ENCODE data around the gene CDT1. TPM values are rescaled to one million over a fixed set of nuclear protein-coding genes. Genes with fewer than 3 reads are reported as not detected.

CDT1 gene
- total RNA-seq, 4 donors from 2014 or later, result 0.31 to 2.5 (median 0.42) TPM; not detected in 1

DNA sequence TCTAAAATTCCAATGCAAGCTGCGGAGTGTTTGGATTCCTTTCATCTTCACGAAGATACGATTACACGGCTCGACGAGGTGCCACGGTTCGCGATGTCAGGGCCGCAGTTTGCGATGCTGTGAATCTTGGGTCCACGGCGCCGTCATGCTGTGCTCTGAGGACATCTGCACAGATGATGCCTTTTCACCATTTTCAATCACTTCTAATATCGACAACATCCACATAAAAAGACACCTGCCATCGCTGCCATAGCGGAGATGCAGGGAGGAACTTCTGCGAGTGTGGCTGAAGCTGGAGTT, 14.9 kb downstream of the CDT1 start:
- H3K9me3 ChIP-seq, result no peaks in the 10 kb centered on the region
- no peaks in the 10 kb centered on the region for H3K27me3 ChIP-seq
- H3K4me3 ChIP-seq, result no peak overlapping the region
- TF ChIP-seq POLR2A (IDR thresholded peaks at IDR 0.05), result no peak
- TF ChIP-seq, protein P1, sequence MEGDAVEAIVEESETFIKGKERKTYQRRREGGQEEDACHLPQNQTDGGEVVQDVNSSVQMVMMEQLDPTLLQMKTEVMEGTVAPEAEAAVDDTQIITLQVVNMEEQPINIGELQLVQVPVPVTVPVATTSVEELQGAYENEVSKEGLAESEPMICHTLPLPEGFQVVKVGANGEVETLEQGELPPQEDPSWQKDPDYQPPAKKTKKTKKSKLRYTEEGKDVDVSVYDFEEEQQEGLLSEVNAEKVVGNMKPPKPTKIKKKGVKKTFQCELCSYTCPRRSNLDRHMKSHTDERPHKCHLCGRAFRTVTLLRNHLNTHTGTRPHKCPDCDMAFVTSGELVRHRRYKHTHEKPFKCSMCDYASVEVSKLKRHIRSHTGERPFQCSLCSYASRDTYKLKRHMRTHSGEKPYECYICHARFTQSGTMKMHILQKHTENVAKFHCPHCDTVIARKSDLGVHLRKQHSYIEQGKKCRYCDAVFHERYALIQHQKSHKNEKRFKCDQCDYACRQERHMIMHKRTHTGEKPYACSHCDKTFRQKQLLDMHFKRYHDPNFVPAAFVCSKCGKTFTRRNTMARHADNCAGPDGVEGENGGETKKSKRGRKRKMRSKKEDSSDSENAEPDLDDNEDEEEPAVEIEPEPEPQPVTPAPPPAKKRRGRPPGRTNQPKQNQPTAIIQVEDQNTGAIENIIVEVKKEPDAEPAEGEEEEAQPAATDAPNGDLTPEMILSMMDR (IDR thresholded peaks at IDR 0.05 in 4 of 5, conservative IDR thresholded peaks at IDR 0.05 in 1 of 5), result no peak
- intact Hi-C loops (cut with DNase I; ENCODE audit: low total_unique reads), result loop anchor here (10.0 kb wide), 2 partner anchors 276 to 954 kb away; partner anchors contain the start of genes ACSF3 and SLC7A5
- ATAC-seq, result no peak
- H3K36me3 ChIP-seq, result peaks cover 0 to 7% of the 10 kb centered on the region in 2 donors
- no peak overlapping the region for H3K27ac ChIP-seq
- in situ Hi-C loops (cut with MboI; ENCODE audit: low sequenced_read_pairs in 4 of 4), result no loop called here
- no peak for DNase-seq
- peaks cover 0 to 3% of the 10 kb centered on the region in 2 donors for H3K4me1 ChIP-seq

DNA sequence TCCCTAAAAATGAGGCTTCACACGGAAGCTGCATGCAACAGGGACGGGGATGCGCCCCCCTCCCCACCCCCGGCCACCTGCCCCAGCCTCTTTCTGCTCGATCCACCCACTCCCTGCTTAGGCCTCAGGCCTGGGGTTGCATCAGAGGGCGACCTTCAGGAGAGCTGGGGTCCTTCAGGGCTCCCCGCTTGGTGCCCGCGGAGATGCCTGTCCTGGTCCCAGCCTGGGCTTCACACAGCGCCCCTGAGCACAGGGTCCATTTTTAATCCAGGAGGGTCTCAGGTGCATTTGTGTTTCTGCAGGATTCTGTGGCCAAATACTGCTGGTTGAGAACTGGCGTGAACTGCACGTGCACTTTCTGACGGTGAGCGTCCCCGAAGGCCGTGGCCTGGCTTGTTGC, 15.5 kb downstream of the CDT1 start:
- TF ChIP-seq, protein P1 (IDR thresholded peaks at IDR 0.05 in 4 of 5, conservative IDR thresholded peaks at IDR 0.05 in 1 of 5), result no peak
- TF ChIP-seq POLR2A (IDR thresholded peaks at IDR 0.05), result no peak
- no peaks in the 10 kb centered on the region for H3K27me3 ChIP-seq
- DNase-seq, result no peak
- no peak overlapping the region for H3K27ac ChIP-seq
- H3K9me3 ChIP-seq, result no peaks in the 10 kb centered on the region
- H3K4me3 ChIP-seq, result no peak overlapping the region
- ATAC-seq, result no peak
- in situ Hi-C loops (cut with MboI; ENCODE audit: low sequenced_read_pairs in 4 of 4), result no loop called here
- peaks cover 0 to 3% of the 10 kb centered on the region in 2 donors for H3K4me1 ChIP-seq
- peaks cover 0 to 7% of the 10 kb centered on the region in 2 donors for H3K36me3 ChIP-seq
- intact Hi-C loops (cut with DNase I; ENCODE audit: low total_unique reads), result loop anchor here (10.0 kb wide), 2 partner anchors 276 to 954 kb away; partner anchors contain the start of genes ACSF3 and SLC7A5

DNA sequence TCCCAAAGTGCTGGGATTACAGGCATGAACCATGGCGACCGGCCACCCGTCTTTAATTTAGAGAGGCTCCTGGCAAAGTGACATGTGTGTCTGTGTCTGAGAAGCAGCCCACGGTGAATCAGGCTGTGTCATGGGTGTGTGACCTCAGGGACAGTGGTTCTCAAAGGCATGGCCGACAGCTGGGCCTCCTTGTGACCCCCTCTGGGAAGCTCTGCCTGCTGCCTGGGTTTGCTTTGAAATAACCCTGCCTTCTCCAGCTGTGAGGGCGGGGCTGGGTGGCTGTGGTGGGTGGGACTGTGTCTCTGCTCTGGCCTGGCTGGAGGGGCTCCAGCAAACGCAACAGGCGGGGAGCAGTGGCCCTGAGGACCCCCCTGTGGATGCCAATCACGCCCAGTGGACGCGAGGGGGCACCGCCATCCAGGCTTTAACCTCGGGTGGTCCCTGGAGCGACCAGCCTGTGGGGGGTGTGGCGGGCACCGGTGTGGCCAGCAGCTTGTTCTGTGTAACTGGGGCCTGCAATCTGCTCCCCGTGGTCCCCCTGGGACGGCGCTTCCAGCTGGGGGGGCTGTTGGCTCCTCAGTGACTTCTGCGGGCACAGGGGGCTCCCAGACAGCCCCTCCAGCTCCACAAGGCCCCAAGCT, 16.9 kb downstream of the CDT1 start:
- in situ Hi-C loops (cut with MboI; ENCODE audit: low sequenced_read_pairs in 4 of 4), result no loop called here
- H3K4me3 ChIP-seq, result no peak overlapping the region

DNA sequence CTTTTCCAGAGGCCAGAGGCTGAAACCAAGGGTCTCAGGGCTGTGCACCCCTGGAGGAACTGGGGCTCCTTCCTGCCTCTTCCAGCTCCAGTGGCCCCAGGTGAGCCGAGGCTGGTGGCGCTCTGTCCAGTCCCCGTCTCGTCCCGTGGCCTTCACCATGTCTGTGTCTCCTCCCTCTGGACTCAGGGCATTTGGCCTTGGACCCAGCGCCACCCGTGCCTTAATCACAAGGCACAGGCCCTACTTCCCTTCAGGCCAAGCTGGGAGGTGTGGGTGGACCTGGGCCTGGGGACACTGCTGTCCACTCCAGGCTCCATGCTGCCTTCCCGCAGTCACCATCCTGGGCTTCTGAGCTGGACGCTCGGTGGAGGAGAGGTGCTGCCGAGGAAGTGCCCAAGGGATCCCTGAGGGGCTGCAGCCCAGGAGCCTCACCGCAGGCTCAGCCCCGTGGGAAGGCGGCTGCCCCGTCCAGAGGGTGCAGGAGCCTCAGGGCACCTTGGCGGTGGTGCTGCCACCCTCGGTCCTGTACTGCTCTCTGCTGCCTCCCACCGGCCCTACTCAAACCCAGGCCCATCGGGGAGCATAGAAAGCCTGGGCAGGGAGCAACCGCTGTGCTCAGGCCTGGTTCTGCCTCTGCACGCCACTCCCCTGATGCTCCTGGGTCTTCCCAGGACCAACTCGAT, 17.7 kb downstream of the CDT1 start:
- no peak for ATAC-seq
- DNase-seq, result no peak
- peaks cover 0 to 11% of the 10 kb centered on the region in 2 donors for H3K36me3 ChIP-seq
- in situ Hi-C loops (cut with MboI; ENCODE audit: low sequenced_read_pairs in 4 of 4) (no loop called here), intact Hi-C loops (cut with DNase I; ENCODE audit: low total_unique reads) (no loop called here)
- no peak overlapping the region for H3K4me3 ChIP-seq
- TF ChIP-seq, protein P1 (IDR thresholded peaks at IDR 0.05 in 4 of 5, conservative IDR thresholded peaks at IDR 0.05 in 1 of 5), result no peak
- TF ChIP-seq POLR2A (IDR thresholded peaks at IDR 0.05), result no peak
- no peaks in the 10 kb centered on the region for H3K9me3 ChIP-seq
- H3K27ac ChIP-seq, result no peak overlapping the region
- H3K27me3 ChIP-seq, result no peaks in the 10 kb centered on the region
- H3K4me1 ChIP-seq, result no peaks in the 10 kb centered on the region

More for the DNA sequence above, 16.9 kb downstream of the CDT1 start:
- TF ChIP-seq, protein P1 (IDR thresholded peaks at IDR 0.05 in 4 of 5, conservative IDR thresholded peaks at IDR 0.05 in 1 of 5), result no peak
- TF ChIP-seq POLR2A (IDR thresholded peaks at IDR 0.05), result no peak
- Histone ChIP-seq H3K27me3 (no peaks in the 10 kb centered on the region), H3K9me3 (no peaks in the 10 kb centered on the region), H3K4me1 (peaks cover 0 to 3% of the 10 kb centered on the region in 2 donors), H3K27ac (no peak overlapping the region), H3K36me3 (peaks cover 0 to 11% of the 10 kb centered on the region in 2 donors)
- DNase-seq, result no peak
- no peak for ATAC-seq
- intact Hi-C loops (cut with DNase I; ENCODE audit: low total_unique reads), result no loop called here
